Stimulated activated CD4-positive, alpha-beta T cell treated with anti-CD3 and anti-CD28 coated beads, Interleukin-4, amount 100 ng/mL, for 4 hours (primary cell): ENCODE measurements around the gene KTN1.

ENCODE experiments used
- DNase-seq, 2 experiments: peaks; one replicate each; pipeline ENCODE4 v3.0.0-alpha.2; 2020

The KTN1 gene

GRCh38 chr14:55610713-55611370 is 30.8 kb downstream of the KTN1 start:
- no peak for DNase-seq

DNA sequence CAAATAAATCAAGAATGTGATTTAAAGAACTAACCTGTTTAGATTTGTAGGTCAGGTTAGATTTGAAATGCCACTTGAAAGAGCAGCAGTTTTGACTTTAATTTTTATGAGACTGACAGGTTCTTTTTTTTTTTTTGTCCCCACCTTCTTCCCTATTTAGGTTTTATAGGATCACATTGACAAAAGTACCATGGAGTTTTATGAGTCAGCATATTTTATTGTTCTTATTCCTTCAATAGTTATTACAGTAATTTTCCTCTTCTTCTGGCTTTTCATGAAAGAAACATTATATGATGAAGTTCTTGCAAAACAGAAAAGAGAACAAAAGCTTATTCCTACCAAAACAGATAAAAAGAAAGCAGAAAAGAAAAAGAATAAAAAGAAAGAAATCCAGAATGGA is 31.9 kb downstream of the KTN1 start:
- no peak for DNase-seq

- no peak for DNase-seq
These were observed 34.3 kb downstream of the KTN1 start for GRCh38 chr14:55614304-55614703.

DNA sequence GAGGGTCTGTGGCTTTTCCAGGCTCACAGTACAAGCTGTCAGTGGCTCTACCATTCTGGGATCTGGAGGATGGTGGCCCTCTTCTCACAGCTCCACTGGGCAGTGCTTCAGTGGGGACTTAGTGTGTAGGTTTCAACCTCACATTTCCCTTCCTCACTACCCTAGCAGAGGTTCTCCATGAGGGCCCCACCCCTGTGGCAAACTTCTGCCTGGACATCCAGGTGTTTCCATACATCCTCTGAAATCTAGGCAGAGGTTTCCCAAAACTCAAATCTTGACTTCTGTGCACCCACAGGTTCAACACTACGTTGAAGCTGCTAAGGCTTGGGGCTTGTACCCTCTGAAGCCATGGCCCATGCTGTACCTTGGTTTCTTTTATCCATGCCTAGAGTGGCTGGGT is 40.3 kb downstream of the KTN1 start:
- DNase-seq = no peak

DNA sequence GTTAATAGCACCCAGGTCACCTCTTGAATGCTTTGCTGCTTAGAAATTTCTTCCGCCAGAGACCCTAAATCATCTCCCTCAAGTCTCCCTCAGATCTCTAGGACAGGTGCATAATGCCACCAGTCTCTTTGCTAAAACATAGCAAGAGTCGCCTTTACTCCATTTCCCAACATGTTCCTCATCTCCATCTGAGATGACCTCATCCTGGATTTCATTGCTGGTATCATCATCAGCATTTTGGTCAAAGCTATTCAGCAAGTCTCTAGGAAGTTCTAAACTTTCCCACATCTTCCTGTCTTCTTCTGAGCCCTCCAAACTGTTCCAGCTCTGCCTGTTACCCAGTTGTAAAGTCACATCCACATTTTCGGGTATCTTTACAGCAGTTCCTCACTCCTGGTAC is 41.0 kb downstream of the KTN1 start:
- no peak for DNase-seq

- no peak for DNase-seq
These were observed 41.4 kb downstream of the KTN1 start for GRCh38 chr14:55621391-55621790.

DNA sequence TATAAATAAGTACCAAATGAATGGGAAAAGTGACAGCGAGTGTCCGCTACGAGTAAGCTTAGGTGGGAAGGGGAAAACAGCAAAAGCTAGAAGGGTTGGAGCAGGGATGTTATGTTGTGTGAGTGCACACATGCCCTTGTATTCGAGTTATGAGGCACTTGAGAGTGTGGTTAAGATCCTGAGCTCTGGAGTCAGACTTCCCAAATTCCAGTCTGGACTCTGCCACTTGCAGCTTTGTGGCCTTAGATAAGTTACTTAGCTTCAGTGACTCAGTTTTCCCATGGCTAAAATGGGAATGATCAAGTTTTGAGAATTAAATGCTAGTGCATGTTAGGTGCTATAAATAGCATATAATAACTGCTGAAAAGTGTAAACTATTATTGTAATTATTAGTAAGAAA is 44.9 kb downstream of the KTN1 start:
- DNase-seq = no peak

GRCh38 chr14:55625481-55625880 is 45.5 kb downstream of the KTN1 start:
- no peak for DNase-seq

- DNase-seq = no peak
These were observed 46.1 kb downstream of the KTN1 start for GRCh38 chr14:55626131-55626530.

GRCh38 chr14:55628426-55628825 is 48.4 kb downstream of the KTN1 start:
- DNase-seq = no peak

GRCh38 chr14:55638665-55639064 is 58.7 kb downstream of the KTN1 start:
- no peak for DNase-seq

GRCh38 chr14:55641290-55641689 is 61.3 kb downstream of the KTN1 start:
- DNase-seq = no peak

DNA sequence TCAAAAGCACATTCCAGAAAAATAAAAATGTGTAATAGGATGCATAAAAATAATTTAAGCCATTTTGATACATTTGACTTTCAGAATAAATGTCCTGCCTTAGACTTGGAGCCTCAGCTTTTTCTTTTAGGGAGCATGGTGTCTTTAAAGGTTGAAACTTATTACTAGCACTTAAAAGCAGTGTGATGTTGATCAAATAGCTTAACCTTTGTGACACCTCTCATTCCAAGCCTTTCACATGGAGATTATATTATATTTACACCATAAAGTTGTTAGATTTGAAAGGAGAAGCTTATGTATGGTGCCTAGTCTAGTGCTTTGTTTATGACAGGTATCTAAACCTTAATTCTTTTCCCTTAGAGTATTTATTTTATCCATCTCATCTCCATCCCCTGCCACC is 61.9 kb downstream of the KTN1 start:
- no peak for DNase-seq

GRCh38 chr14:55645145-55645544 is 65.1 kb downstream of the KTN1 start:
- no peak for DNase-seq

DNA sequence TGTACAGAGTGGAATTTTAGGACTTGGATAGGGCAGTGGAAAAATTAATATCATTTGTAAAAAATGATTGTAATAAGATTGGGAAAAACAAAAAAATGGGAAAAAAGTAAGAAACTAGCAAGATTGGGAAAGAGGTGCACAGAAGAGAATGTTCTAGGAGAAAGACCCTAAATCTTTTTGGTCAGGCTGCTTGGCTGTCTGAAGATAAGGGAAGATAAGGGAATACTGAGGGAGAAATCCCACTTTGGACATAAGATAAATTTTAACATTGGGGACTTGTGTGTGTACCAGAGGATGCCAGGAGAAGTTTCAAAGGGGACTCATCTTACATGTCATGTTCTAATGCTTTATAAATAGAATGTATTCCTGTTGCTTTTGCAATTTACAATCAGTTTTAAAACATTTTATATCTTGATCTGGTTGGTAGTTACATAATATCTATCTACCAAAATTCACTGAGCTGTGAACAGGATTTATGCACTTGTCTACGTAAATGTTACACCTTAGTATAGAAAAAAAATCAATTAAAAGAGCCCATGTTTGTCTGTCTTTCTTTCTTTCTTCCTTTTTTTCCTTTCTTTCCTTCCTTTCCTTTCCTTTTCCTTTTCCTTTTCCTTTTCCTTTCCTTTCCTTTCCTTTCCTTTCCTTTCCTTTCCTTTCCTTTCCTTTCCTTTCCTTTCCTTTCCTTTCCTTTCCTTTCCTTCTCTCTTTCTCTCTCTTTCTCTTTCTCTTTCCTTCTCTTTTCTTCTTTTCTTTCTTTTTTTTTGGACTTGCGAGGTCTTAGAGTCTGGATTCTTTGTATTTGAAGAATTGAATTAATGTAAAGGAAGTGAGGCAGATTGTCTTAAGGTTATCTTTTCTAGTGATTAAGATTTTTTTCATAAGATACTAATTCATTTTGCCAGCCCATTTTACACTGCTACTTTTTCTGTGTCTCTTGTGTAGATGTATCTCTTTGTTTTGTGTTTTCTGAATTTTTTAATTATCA is 66.1 kb downstream of the KTN1 start:
- no peak for DNase-seq

- no peak for DNase-seq
These were observed 71.0 kb downstream of the KTN1 start for GRCh38 chr14:55650992-55651391.

- no peak for DNase-seq
These were observed 74.2 kb downstream of the KTN1 start for GRCh38 chr14:55654243-55654642.

DNA sequence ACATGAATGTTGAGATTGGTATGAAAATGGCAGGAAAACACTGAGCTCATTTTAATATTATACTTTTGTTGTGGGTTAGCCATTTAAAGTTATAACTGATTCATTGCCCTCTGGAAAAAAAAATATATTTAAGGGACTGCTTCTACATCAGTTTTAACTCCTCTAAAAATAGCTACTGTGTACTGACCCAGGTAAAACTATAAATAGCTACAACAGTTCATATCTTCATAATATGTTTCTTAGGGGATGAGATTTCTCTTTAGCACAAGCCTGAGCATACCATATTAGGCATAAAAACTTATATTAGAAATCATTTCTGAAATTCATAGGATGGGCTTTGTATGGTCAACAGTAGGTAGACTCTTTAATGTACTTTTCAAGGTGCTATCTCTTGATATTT is 81.0 kb downstream of the KTN1 start:
- no peak for DNase-seq

GRCh38 chr14:55662752-55663151 is 82.7 kb downstream of the KTN1 start:
- DNase-seq = no peak

DNA sequence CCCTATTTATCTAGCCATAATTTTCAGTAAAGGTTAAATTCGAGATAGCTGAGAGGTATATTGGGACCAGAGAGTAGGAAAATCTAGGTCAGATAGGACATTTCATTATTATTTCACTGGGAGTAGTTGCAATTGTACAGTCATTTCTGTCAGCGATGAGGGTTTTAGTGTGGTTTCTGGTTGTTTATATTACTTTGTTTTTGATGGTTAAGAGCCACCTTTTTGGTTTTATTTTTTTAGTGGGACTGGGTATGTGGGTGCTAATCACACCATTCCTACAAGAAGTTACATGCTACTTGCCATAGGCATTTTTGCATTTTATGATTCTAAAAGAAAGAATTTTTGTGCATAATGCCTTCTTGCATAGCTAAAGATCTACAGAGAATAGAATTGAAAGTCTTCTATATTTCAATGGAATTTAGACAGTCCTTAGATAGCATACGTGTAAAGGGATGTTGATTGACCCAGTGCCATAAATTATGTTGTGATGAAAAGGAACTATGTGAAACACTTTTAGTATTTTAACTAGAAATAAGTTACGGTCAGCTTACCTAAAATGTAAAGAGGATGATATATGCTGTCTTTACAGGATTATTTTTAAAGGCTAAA is 85.2 kb downstream of the KTN1 start:
- no peak for DNase-seq

GRCh38 chr14:55667801-55668200 is 87.8 kb downstream of the KTN1 start:
- no peak for DNase-seq

DNA sequence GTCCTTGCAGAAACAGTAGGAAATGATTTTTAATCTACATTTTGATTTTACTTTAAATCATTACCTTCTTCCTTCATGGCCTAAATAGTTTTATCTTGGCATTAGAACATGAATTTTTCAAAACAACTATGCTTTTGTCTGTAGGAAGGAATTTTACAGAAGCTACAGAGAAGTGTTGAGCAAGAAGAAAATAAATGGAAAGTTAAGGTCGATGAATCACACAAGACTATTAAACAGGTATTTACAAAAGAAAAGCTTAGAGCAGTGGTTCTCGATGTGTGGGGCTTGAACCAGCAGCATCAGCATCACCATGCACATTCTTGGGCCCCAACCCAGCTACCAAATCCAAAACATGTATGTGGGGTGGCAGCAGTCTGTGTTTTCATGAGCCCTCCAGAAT is 91.6 kb downstream of the KTN1 start:
- no peak for DNase-seq

- no peak for DNase-seq
These were observed 93.0 kb downstream of the KTN1 start for GRCh38 chr14:55673048-55673447.

DNA sequence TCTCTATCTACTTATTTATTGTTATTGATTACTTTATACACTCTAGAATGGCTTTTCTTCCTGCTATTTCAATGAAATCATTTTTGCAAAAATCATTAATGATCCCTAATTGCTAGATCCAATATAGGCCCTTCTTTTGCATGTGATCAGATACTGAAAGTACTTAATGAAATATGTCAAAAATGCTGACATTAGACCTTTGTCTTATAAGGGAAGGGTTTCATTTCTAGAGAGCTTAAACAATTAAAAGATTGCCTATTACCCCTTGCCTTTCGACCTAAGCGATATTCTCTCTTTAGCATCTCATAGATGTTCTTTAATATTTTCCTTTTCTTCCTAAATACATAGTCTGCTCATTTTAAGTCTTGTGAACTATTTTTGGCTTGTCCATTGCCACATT is 101.1 kb downstream of the KTN1 start:
- DNase-seq = no peak
